ENCODE results near the gene TMEM18. TPM values are rescaled to one million over a fixed set of nuclear protein-coding genes. Genes with fewer than 3 reads are reported as not detected.

TMEM18 gene
- total RNA-seq, 1 donor: 19.4 TPM

- DNase-seq (ENCODE audit: low read depth): no peak
- TF ChIP-seq, protein P1, sequence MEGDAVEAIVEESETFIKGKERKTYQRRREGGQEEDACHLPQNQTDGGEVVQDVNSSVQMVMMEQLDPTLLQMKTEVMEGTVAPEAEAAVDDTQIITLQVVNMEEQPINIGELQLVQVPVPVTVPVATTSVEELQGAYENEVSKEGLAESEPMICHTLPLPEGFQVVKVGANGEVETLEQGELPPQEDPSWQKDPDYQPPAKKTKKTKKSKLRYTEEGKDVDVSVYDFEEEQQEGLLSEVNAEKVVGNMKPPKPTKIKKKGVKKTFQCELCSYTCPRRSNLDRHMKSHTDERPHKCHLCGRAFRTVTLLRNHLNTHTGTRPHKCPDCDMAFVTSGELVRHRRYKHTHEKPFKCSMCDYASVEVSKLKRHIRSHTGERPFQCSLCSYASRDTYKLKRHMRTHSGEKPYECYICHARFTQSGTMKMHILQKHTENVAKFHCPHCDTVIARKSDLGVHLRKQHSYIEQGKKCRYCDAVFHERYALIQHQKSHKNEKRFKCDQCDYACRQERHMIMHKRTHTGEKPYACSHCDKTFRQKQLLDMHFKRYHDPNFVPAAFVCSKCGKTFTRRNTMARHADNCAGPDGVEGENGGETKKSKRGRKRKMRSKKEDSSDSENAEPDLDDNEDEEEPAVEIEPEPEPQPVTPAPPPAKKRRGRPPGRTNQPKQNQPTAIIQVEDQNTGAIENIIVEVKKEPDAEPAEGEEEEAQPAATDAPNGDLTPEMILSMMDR (IDR thresholded peaks at IDR 0.05; ENCODE audit: insufficient read depth, low read depth, low read length): no peak
- no peak overlapping the region for H3K4me3 ChIP-seq (ENCODE audit: low read depth, low read length)
Measured at GRCh38 chr2:656676-657075, 20.5 kb downstream of the TMEM18 start.

DNA sequence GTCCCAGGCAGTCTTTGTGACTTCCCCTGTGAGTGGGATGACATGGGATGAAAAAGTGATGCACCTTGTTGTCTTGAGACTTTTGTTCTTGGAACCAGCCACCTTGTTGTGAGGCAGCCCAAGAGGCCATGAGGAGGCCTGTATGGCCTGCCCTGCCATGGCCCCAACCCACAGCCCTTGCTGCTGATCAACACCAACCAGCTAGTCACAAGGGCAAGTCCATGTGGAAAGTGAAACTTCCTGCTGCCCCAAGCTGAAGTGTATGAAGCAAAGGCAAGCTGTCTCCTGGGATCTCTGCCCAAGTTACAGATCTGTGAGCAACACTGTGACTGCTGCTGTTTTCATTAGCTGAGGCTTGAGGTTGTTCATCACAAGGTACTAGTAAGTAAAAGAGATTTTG, 21.6 kb downstream of the TMEM18 start:
- TF ChIP-seq, protein P1 (IDR thresholded peaks at IDR 0.05; ENCODE audit: insufficient read depth, low read depth, low read length): no peak
- DNase-seq (ENCODE audit: low read depth): peak; percentile 31
- no peak overlapping the region for H3K4me3 ChIP-seq (ENCODE audit: low read depth, low read length)

- no peak overlapping the region for H3K4me3 ChIP-seq (ENCODE audit: low read depth, low read length)
- no peak for DNase-seq (ENCODE audit: low read depth)
- TF ChIP-seq, protein P1 (IDR thresholded peaks at IDR 0.05; ENCODE audit: insufficient read depth, low read depth, low read length): no peak
Measured at GRCh38 chr2:654896-655295, 22.3 kb downstream of the TMEM18 start.

DNA sequence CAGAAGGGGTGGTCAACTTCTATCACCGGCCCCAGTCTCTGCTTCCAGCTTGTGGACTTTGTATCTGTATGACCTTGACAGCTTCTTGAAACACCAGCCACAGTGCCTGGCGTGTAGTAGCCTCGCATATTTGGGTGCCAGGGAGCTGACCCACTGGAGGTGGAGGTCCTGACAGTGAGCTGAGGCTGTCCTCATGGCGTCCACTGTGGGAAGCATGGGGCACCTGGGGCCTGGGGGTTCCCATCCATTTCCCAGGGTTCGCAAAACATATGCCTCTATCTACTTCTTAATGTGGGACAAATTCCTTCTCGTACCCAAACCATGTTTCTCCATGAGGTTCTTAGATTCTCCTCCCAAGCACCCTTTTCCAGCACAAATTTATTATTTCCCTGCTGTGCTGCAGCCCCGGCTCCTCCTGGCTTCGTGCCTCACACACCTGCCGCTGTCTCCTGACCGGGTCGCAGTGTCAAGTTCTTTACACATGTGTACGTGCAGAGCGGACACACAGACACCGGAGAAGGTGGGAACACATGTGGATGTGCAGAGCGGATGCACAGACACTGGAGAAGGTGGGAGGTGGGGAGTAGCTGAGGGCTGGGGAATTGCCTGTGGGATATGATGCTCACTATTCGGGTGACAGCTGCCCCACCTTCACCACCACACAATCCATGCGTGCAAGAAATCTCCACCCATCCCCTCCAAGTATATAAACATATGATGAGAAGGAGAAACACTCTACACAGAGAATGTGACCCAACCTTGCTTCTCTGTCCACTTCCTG, 23.4 kb downstream of the TMEM18 start:
- no peak for DNase-seq (ENCODE audit: low read depth)
- H3K4me3 ChIP-seq (ENCODE audit: low read depth, low read length): no peak overlapping the region
- TF ChIP-seq, protein P1 (IDR thresholded peaks at IDR 0.05; ENCODE audit: insufficient read depth, low read depth, low read length): no peak

GRCh38 chr2:652881-653480, 24.2 kb downstream of the TMEM18 start:
- TF ChIP-seq, protein P1 (IDR thresholded peaks at IDR 0.05; ENCODE audit: insufficient read depth, low read depth, low read length): no peak
- H3K4me3 ChIP-seq (ENCODE audit: low read depth, low read length): no peak overlapping the region
- DNase-seq (ENCODE audit: low read depth): no peak

DNA sequence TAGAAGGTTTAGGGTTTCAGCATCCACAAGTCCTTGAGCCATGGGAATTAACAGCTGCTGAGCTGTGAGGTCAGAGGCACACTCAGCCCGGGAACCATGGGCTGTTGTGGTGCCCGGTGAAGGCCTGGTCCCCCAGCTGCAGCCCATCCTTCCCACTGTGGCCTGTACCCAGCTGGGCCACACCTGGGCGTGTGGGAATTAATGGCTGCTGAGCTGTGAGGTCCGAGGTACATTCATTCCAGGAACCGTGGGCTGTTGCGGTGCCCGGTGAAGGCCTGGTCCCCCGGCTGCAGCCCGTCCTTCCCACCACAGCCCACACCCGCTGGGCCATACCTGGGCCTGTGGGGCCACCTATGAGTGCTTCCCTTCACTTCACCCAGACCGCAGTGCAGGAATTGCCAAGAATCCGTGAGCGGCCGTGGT, 25.2 kb downstream of the TMEM18 start:
- TF ChIP-seq, protein P1 (IDR thresholded peaks at IDR 0.05; ENCODE audit: insufficient read depth, low read depth, low read length): no peak
- DNase-seq (ENCODE audit: low read depth): no peak
- H3K4me3 ChIP-seq (ENCODE audit: low read depth, low read length): no peak overlapping the region
